Cardiac fibroblast (primary cell): ENCODE data around the gene PPP1R9A.

Source experiments
- DNase-seq, 2 donors: peaks; one replicate each; pipeline versions ENCODE4 v3.0.0 to v3.0.0-alpha.2; 2010; ENCODE audit warnings: low read depth in 2 of 2
- H3K4me3 ChIP-seq, 2 donors: replicated peaks in 1 of 2; 1 replicate in 1 of 2; 2 replicates in 1 of 2; pipeline ENCODE4 v1.5.1; 2011; ENCODE audit warnings: low read depth in 2 of 2, low read length in 2 of 2, mild to moderate bottlenecking in 2 of 2, moderate library complexity in 1 of 2
- TF ChIP-seq, protein P1 (sequence below): IDR thresholded peaks from one replicate; pipeline ENCODE4 v1.5.1; 2011; ENCODE audit warnings: low read depth, mild to moderate bottlenecking, low read length, inconsistent platforms

The PPP1R9A gene

GRCh38 chr7:94882891-94883290 is 24.5 kb upstream of the PPP1R9A start:
- no peak overlapping the region for H3K4me3 ChIP-seq
- TF ChIP-seq, protein P1, sequence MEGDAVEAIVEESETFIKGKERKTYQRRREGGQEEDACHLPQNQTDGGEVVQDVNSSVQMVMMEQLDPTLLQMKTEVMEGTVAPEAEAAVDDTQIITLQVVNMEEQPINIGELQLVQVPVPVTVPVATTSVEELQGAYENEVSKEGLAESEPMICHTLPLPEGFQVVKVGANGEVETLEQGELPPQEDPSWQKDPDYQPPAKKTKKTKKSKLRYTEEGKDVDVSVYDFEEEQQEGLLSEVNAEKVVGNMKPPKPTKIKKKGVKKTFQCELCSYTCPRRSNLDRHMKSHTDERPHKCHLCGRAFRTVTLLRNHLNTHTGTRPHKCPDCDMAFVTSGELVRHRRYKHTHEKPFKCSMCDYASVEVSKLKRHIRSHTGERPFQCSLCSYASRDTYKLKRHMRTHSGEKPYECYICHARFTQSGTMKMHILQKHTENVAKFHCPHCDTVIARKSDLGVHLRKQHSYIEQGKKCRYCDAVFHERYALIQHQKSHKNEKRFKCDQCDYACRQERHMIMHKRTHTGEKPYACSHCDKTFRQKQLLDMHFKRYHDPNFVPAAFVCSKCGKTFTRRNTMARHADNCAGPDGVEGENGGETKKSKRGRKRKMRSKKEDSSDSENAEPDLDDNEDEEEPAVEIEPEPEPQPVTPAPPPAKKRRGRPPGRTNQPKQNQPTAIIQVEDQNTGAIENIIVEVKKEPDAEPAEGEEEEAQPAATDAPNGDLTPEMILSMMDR: no peak
- DNase-seq: no peak

- H3K4me3 ChIP-seq: no peak overlapping the region
- TF ChIP-seq, protein P1: no peak
- no peak for DNase-seq
Observed at GRCh38 chr7:94883616-94884015, 23.8 kb upstream of the PPP1R9A start.

GRCh38 chr7:94888551-94888950 is 18.8 kb upstream of the PPP1R9A start:
- TF ChIP-seq, protein P1: peak; percentile 25
- H3K4me3 ChIP-seq: no peak overlapping the region
- DNase-seq: peak; percentile 24 to 26

- DNase-seq: no peak
- no peak overlapping the region for H3K4me3 ChIP-seq
- TF ChIP-seq, protein P1: no peak
Observed at GRCh38 chr7:94888995-94889523, 18.3 kb upstream of the PPP1R9A start.

GRCh38 chr7:94890216-94890615 is 17.2 kb upstream of the PPP1R9A start:
- TF ChIP-seq, protein P1: no peak
- H3K4me3 ChIP-seq: no peak overlapping the region
- no peak for DNase-seq

GRCh38 chr7:94893661-94894060 is 13.7 kb upstream of the PPP1R9A start:
- no peak for DNase-seq
- TF ChIP-seq, protein P1: no peak
- H3K4me3 ChIP-seq: no peak overlapping the region

DNA sequence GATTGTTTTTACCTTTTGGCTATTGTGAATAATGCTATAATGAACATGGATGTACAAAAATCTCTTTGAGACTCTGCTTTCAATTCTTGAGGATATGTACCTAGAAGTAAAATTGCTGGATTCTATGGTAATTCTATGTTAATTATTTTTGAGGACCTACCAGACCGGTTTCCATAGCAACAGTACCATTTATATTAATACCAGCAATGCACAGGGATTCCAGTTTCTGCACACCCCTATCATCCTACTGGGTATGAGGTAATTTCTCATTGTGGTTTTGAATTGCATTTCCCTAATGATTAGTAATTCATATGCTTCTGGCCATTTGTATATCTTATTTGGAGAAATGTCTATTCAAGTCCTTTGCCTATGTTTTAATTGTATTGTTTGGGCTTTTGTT is 9.9 kb upstream of the PPP1R9A start:
- no peak overlapping the region for H3K4me3 ChIP-seq
- TF ChIP-seq, protein P1: no peak
- DNase-seq: no peak
